HL-60 (cell line): ENCODE data around the gene C1orf210.

Experiments used
- CTCF ChIP-seq: IDR thresholded peaks from one replicate; pipeline ENCODE4 v1.5.1; 2011; ENCODE audit warnings: low read length, control low read depth, inconsistent platforms; ENCODE audit not compliant: insufficient read depth
- TF ChIP-seq, protein P1 (sequence below): IDR thresholded peaks from 2 replicates; pipeline ENCODE4 v1.6.1; 2012; ENCODE audit warnings: low read depth; ENCODE audit not compliant: insufficient replicate concordance

DNA sequence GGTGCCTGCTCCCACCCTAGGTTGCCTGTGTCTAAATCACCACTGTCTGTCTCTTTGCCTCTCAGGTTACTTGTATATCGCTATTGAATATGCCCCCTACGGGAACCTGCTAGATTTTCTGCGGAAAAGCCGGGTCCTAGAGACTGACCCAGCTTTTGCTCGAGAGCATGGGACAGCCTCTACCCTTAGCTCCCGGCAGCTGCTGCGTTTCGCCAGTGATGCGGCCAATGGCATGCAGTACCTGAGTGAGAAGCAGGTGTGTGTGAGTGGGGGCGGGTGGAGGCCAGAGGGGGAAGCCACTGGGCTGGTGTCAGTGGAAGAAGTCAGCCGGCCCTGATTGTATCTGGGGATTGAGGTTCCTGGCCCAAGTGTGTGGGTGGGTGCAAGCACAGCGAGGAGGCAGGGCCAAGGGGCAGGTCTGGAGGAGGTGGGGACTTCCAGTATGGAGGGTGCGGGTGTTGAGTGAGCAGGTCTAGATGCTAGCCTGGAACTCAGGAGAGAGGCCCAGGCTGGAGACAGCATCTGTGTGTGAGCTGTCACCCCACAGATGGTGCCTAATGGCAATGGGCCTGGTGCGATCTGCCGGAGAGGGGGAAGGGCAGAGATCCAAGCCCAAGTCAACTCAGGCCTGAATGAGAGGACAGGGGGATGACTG, 32.6 kb upstream of the C1orf210 start:
- TF ChIP-seq CTCF, result no peak
- TF ChIP-seq, protein P1, sequence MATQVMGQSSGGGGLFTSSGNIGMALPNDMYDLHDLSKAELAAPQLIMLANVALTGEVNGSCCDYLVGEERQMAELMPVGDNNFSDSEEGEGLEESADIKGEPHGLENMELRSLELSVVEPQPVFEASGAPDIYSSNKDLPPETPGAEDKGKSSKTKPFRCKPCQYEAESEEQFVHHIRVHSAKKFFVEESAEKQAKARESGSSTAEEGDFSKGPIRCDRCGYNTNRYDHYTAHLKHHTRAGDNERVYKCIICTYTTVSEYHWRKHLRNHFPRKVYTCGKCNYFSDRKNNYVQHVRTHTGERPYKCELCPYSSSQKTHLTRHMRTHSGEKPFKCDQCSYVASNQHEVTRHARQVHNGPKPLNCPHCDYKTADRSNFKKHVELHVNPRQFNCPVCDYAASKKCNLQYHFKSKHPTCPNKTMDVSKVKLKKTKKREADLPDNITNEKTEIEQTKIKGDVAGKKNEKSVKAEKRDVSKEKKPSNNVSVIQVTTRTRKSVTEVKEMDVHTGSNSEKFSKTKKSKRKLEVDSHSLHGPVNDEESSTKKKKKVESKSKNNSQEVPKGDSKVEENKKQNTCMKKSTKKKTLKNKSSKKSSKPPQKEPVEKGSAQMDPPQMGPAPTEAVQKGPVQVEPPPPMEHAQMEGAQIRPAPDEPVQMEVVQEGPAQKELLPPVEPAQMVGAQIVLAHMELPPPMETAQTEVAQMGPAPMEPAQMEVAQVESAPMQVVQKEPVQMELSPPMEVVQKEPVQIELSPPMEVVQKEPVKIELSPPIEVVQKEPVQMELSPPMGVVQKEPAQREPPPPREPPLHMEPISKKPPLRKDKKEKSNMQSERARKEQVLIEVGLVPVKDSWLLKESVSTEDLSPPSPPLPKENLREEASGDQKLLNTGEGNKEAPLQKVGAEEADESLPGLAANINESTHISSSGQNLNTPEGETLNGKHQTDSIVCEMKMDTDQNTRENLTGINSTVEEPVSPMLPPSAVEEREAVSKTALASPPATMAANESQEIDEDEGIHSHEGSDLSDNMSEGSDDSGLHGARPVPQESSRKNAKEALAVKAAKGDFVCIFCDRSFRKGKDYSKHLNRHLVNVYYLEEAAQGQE, result no peak
